Fibroblast of the aortic adventitia (primary cell): ENCODE data around the gene PBRM1. TPM values are rescaled to one million over a fixed set of nuclear protein-coding genes. Genes with fewer than 3 reads are reported as not detected.
A peak's percentile ranks its signal among the peaks of the same experiment; 100 is the strongest.
"Not testable (repeated sequence)": the region's sequence is repeated elsewhere in the genome, so short reads cannot be mapped to it uniquely, and the experiment has no call there.

Experiments
- DNase-seq: peaks from one replicate; pipeline ENCODE4 v3.0.0-alpha.2; 2010; ENCODE audit warnings: low read depth
- H3K4me3 ChIP-seq: 2 replicates; pipeline ENCODE4 v1.5.1; 2011; ENCODE audit warnings: low read depth, mild to moderate bottlenecking, control low read depth, low read length, moderate library complexity
- CTCF ChIP-seq: IDR thresholded peaks from 2 replicates; pipeline ENCODE4 v1.5.1; 2011; ENCODE audit warnings: mild to moderate bottlenecking, low read length, control low read depth, inconsistent platforms; ENCODE audit not compliant: insufficient read depth
- total RNA-seq: library from RNA; depleted of rRNA; stranded (reverse); fragments of >200 nt; gene quantifications from 2 replicates; pipeline ENCODE4 v1.2.3, GENCODE V29; 2012; ENCODE audit warnings: low replicate concordance

Gene PBRM1
- total RNA-seq, 1 donor, result 115 TPM

GRCh38 chr3:52681596-52681995 lies 4.1 kb downstream of the PBRM1 start:
- no peak overlapping the region for H3K4me3 ChIP-seq

GRCh38 chr3:52679811-52680210 lies 5.9 kb downstream of the PBRM1 start:
- TF ChIP-seq CTCF, result no peak
- H3K4me3 ChIP-seq, result no peak overlapping the region
- DNase-seq, result peak; percentile 65

More at GRCh38 chr3:52681596-52681995, 4.1 kb downstream of the PBRM1 start:
- TF ChIP-seq CTCF, result no peak
- no peak for DNase-seq

- no peak overlapping the region for H3K4me3 ChIP-seq
- no peak for TF ChIP-seq CTCF
- DNase-seq, result peak; percentile 82
These were observed 6.5 kb downstream of the PBRM1 start for GRCh38 chr3:52679199-52679538.

- no peak for DNase-seq
- H3K4me3 ChIP-seq, result no peak overlapping the region
- TF ChIP-seq CTCF, result no peak
These were observed 7.2 kb downstream of the PBRM1 start for GRCh38 chr3:52678265-52679198.

GRCh38 chr3:52676201-52676600 lies 9.5 kb downstream of the PBRM1 start:
- DNase-seq, H3K4me3 ChIP-seq: not testable (repeated sequence)

- DNase-seq, result no peak
- H3K4me3 ChIP-seq, result no peak overlapping the region
- TF ChIP-seq CTCF, result no peak
These were observed 14.0 kb downstream of the PBRM1 start for GRCh38 chr3:52671676-52672075.

GRCh38 chr3:52670621-52671521 lies 14.8 kb downstream of the PBRM1 start:
- peak overlapping the region; percentile 34 for H3K4me3 ChIP-seq
- TF ChIP-seq CTCF, result no peak
- DNase-seq, result peak; percentile 100
